ENCODE results near the gene EVL.
"Not testable (repeated sequence)": the region's sequence is repeated elsewhere in the genome, so short reads cannot be mapped to it uniquely, and the experiment has no call there.

The EVL gene

GRCh38 chr14:100064335-100065092 is 708 bp upstream of the EVL start:
- DNase-seq (ENCODE audit: insufficient read length, low spot score); FAIRE-seq: not testable (repeated sequence)

GRCh38 chr14:100065942-100066574 is 836 bp downstream of the EVL start:
- no peak for FAIRE-seq
- no peak for DNase-seq (ENCODE audit: insufficient read length, low spot score)

- FAIRE-seq = no peak
These were observed 1.7 kb downstream of the EVL start for GRCh38 chr14:100066962-100067361.

GRCh38 chr14:100067481-100067880 is 2.3 kb downstream of the EVL start:
- FAIRE-seq (peak; percentile 4), DNase-seq (ENCODE audit: insufficient read length, low spot score) (no peak)

More at GRCh38 chr14:100066962-100067361, 1.7 kb downstream of the EVL start:
- DNase-seq (ENCODE audit: insufficient read length, low spot score) = no peak

GRCh38 chr14:100067971-100068959 is 3.0 kb downstream of the EVL start:
- DNase-seq (ENCODE audit: insufficient read length, low spot score) = no peak
- peak; percentile 83 for FAIRE-seq

GRCh38 chr14:100069161-100069800 is 4.1 kb downstream of the EVL start:
- FAIRE-seq = no peak
- no peak for DNase-seq (ENCODE audit: insufficient read length, low spot score)

GRCh38 chr14:100070310-100070709 is 5.1 kb downstream of the EVL start:
- FAIRE-seq (no peak), DNase-seq (ENCODE audit: insufficient read length, low spot score) (no peak)

GRCh38 chr14:100071545-100071944 is 6.3 kb downstream of the EVL start:
- no peak for FAIRE-seq
- DNase-seq (ENCODE audit: insufficient read length, low spot score) = no peak

- no peak for DNase-seq (ENCODE audit: insufficient read length, low spot score)
- FAIRE-seq = no peak
These were observed 7.6 kb downstream of the EVL start for GRCh38 chr14:100072783-100073346.

- FAIRE-seq (no peak), DNase-seq (ENCODE audit: insufficient read length, low spot score) (no peak)
These were observed 8.6 kb downstream of the EVL start for GRCh38 chr14:100073576-100074430.

GRCh38 chr14:100074431-100075100 is 9.3 kb downstream of the EVL start:
- FAIRE-seq (no peak), DNase-seq (ENCODE audit: insufficient read length, low spot score) (no peak)

GRCh38 chr14:100075681-100076080 is 10.5 kb downstream of the EVL start:
- FAIRE-seq (no peak), DNase-seq (ENCODE audit: insufficient read length, low spot score) (no peak)

- DNase-seq (ENCODE audit: insufficient read length, low spot score) (no peak), FAIRE-seq (no peak)
These were observed 10.9 kb downstream of the EVL start for GRCh38 chr14:100076133-100076532.

GRCh38 chr14:100076606-100077005 is 11.4 kb downstream of the EVL start:
- DNase-seq (ENCODE audit: insufficient read length, low spot score) (peak; percentile 67), FAIRE-seq (no peak)

GRCh38 chr14:100077441-100077840 is 12.2 kb downstream of the EVL start:
- FAIRE-seq = no peak
- DNase-seq (ENCODE audit: insufficient read length, low spot score) = no peak

GRCh38 chr14:100078216-100078803 is 13.1 kb downstream of the EVL start:
- FAIRE-seq (no peak), DNase-seq (ENCODE audit: insufficient read length, low spot score) (no peak)

- FAIRE-seq (no peak), DNase-seq (ENCODE audit: insufficient read length, low spot score) (no peak)
These were observed 13.9 kb downstream of the EVL start for GRCh38 chr14:100078997-100079725.

- DNase-seq (ENCODE audit: insufficient read length, low spot score) (no peak), FAIRE-seq (no peak)
These were observed 14.4 kb downstream of the EVL start for GRCh38 chr14:100079726-100080005.

All from HTR-8/SVneo (cell line).